ENCODE results near the gene SKIDA1. TPM values are rescaled to one million over a fixed set of nuclear protein-coding genes. Genes with fewer than 3 reads are reported as not detected.

SKIDA1 gene
- total RNA-seq, 1 experiment from 2014 or later, result 0.56 TPM

DNA sequence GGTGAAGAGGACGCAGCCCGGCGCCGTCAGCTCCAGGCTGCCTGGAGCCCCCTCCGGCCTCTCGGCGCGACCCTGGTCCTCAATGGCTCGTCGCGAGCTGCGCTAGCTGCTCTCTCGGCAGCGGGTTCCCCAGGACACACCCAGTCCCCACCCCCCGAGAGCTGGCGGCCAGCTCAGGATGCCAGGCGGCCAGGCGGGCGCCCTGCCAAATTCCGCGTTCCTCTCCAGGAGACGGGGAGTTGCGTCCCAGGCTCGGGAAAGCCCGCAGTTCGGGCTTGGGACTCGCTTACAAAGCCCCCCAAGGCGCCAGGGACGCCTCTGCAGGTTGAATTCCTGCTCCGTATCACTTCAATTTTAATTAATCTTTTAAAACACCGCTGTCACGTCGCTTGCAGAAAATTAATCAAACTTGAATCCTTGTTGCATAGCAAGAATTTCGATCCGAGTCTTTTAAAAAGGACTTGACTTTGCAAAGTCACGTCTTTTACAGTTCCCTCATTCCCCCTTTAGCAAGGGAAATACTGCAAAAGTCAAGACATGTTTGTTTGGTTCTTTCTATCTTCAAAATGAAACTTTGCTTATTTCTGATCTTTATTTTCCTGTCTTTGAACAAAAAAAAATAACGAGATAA, 28.2 kb downstream of the SKIDA1 start:
- H3K36me3 Mint-ChIP-seq (ENCODE audit: insufficient read depth, unreplicated experiment), result no peaks in the 10 kb centered on the region
- H3K27ac Mint-ChIP-seq (ENCODE audit: low read depth, unreplicated experiment), result no peak overlapping the region
- BruUV-seq (replicated peaks), result no TSS peak
- ChIA-PET CTCF (interaction anchor here (0.6 to 7.8 kb wide), 19 partner anchors 9 to 1659 kb away, joined by 3 to 68 read pairs (median 4); no protein-coding TSS in a partner anchor), POLR2A (interaction anchor here (0.6 to 4.2 kb wide), 23 partner anchors 15 to 825 kb away, joined by 3 to 141 read pairs (median 4); partner anchors contain the start of genes DNAJC1, MLLT10 and SKIDA1)
- peaks cover 21% of the 10 kb centered on the region for H3K27me3 Mint-ChIP-seq (ENCODE audit: insufficient read depth, unreplicated experiment)
- TF ChIP-seq, protein P1, sequence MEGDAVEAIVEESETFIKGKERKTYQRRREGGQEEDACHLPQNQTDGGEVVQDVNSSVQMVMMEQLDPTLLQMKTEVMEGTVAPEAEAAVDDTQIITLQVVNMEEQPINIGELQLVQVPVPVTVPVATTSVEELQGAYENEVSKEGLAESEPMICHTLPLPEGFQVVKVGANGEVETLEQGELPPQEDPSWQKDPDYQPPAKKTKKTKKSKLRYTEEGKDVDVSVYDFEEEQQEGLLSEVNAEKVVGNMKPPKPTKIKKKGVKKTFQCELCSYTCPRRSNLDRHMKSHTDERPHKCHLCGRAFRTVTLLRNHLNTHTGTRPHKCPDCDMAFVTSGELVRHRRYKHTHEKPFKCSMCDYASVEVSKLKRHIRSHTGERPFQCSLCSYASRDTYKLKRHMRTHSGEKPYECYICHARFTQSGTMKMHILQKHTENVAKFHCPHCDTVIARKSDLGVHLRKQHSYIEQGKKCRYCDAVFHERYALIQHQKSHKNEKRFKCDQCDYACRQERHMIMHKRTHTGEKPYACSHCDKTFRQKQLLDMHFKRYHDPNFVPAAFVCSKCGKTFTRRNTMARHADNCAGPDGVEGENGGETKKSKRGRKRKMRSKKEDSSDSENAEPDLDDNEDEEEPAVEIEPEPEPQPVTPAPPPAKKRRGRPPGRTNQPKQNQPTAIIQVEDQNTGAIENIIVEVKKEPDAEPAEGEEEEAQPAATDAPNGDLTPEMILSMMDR (IDR thresholded peaks at IDR 0.05; ENCODE audit: unreplicated experiment), result no peak
- peak overlapping the region; percentile 82 for H3K4me3 Mint-ChIP-seq (ENCODE audit: unreplicated experiment)
- H3K9me3 Mint-ChIP-seq (ENCODE audit: unreplicated experiment), result no peaks in the 10 kb centered on the region
- H3K4me1 Mint-ChIP-seq (ENCODE audit: insufficient read depth, unreplicated experiment), result no peaks in the 10 kb centered on the region
- intact Hi-C loops (cut with micrococcal nuclease), result loop anchor here (2.0 to 10.0 kb wide), 6 partner anchors 20 to 1488 kb away; no protein-coding TSS in a partner anchor
- peak; percentile 95 for DNase-seq (ENCODE audit: unreplicated experiment)

DNA sequence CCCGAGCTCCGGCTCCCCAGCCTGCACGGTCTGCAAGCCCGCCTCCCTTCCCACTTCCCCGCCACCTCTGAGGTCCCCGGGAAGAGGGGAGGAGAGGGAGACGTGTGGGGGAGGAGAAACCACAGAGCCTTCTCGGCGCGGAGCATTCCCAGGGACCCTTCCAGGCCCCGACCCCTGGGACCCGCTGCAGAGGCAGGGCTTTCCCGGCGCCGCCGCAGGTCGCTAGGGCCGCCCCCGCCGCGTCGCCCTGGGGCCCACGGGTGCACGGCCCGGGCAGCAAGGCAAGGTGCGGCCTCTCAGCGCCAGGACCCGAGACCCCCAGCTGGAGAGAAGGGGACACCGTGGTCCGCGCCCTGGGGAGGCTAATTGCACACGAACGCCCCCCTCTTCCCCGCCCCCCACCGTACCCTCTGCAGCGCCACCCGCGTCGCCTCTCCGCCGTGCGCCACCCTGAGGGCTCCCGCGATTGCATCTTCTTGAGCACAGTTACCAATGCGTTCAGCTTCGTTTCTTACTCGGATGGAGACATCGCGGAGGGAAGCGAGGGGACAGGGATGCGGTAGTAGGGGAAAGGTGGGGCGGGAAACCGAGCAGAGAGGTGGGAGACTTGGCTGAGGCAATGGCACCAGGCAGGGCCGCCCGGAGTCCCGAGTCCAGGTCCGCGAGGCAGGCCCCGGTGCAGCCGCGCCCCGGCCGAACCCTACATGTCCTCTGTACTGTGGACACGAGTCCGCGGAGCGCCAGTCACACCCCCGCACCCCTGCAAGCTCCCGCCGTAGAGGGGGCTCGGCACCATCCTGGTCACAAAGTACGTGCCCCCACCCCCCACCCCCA, 28.9 kb downstream of the SKIDA1 start:
- Mint-ChIP-seq H3K9me3 (ENCODE audit: unreplicated experiment) (no peaks in the 10 kb centered on the region), H3K36me3 (ENCODE audit: insufficient read depth, unreplicated experiment) (no peaks in the 10 kb centered on the region), H3K27ac (ENCODE audit: low read depth, unreplicated experiment) (no peak overlapping the region), H3K27me3 (ENCODE audit: insufficient read depth, unreplicated experiment) (peaks cover 21% of the 10 kb centered on the region), H3K4me3 (ENCODE audit: unreplicated experiment) (peak overlapping the region; percentile 82), H3K4me1 (ENCODE audit: insufficient read depth, unreplicated experiment) (no peaks in the 10 kb centered on the region)
- no TSS peak for BruUV-seq (replicated peaks)
- TF ChIP-seq, protein P1 (IDR thresholded peaks at IDR 0.05; ENCODE audit: unreplicated experiment), result peak; percentile 22
- DNase-seq (ENCODE audit: unreplicated experiment), result peak; percentile 62
- intact Hi-C loops (cut with micrococcal nuclease), result loop anchor here (2.0 to 10.0 kb wide), 6 partner anchors 20 to 1488 kb away; no protein-coding TSS in a partner anchor
- ChIA-PET POLR2A (interaction anchor here (0.6 to 4.2 kb wide), 31 partner anchors 15 to 826 kb away, joined by 3 to 141 read pairs (median 4); partner anchors contain the start of genes DNAJC1, MLLT10 and SKIDA1), CTCF (interaction anchor here (0.5 to 7.8 kb wide), 42 partner anchors 9 to 1660 kb away, joined by 3 to 68 read pairs (median 4); partner anchors contain the start of gene SKIDA1)

DNA sequence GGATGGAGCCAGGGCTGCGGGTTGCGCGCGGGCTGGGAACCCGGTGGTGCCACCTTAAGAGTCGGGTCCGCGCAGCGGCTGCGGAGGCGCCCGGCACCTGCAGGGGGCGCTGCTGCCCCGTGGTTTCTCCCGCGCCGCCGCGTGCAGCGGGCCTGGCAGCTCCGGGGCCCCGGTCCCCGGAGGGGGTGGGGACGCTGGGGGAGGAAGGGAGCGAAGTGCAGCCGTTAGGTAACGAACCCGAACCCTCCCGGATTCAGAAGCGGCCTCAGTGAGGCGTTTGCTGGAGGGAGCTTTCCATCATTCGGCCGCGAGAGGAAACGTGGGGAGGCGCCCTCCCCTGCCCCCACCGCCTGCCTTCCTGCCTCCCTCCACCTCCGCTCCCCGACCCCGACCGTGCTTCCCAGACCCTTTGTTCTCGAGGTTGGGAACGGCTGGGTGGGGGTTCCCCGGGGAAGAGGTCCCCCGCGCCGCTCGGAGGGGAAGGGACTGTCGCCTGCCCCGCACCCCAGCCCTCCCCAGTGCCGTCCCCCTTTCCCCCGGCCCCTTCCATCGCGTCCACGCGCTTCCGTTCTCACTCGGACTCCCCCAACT, 29.6 kb downstream of the SKIDA1 start:
- H3K9me3 Mint-ChIP-seq (ENCODE audit: unreplicated experiment), result no peaks in the 10 kb centered on the region
- POLR2A ChIA-PET, result interaction anchor here (0.6 to 4.2 kb wide), 19 partner anchors 20 to 942 kb away, joined by 3 to 141 read pairs (median 4); partner anchors contain the start of genes MLLT10 and SKIDA1
- peak overlapping the region; percentile 64 for H3K27ac Mint-ChIP-seq (ENCODE audit: low read depth, unreplicated experiment)
- intact Hi-C loops (cut with micrococcal nuclease), result loop anchor here (1.0 to 10.0 kb wide), 9 partner anchors 21 to 1489 kb away; no protein-coding TSS in a partner anchor
- H3K4me1 Mint-ChIP-seq (ENCODE audit: insufficient read depth, unreplicated experiment), result no peaks in the 10 kb centered on the region
- no peaks in the 10 kb centered on the region for H3K36me3 Mint-ChIP-seq (ENCODE audit: insufficient read depth, unreplicated experiment)
- no TSS peak for BruUV-seq (replicated peaks)
- CTCF ChIA-PET, result interaction anchor here (0.5 to 7.8 kb wide), 27 partner anchors 10 to 821 kb away, joined by 3 to 68 read pairs (median 4); partner anchors contain the start of gene SKIDA1
- peaks cover 21% of the 10 kb centered on the region for H3K27me3 Mint-ChIP-seq (ENCODE audit: insufficient read depth, unreplicated experiment)
- peak overlapping the region; percentile 82 for H3K4me3 Mint-ChIP-seq (ENCODE audit: unreplicated experiment)
- DNase-seq (ENCODE audit: unreplicated experiment), result peak; percentile 92
- TF ChIP-seq, protein P1 (IDR thresholded peaks at IDR 0.05; ENCODE audit: unreplicated experiment), result peak; percentile 96

All from MCF 10A (cell line).